H9 (cell line): ENCODE data around the gene SMARCE1. TPM values are rescaled to one million over a fixed set of nuclear protein-coding genes. Genes with fewer than 3 reads are reported as not detected.

Source experiments
- DNase-seq: peaks from one replicate; pipeline ENCODE4 v3.0.0-alpha.2; 2017
- H2AFZ ChIP-seq: one replicate; pipeline ENCODE4 v1.6.1; 2013; ENCODE audit warnings: mild to moderate bottlenecking, low read length, control low read depth, moderate library complexity
- H2AK5ac ChIP-seq: 2 replicates; pipeline ENCODE4 v1.6.1; 2013; ENCODE audit warnings: low read length, control low read depth, mixed read lengths; ENCODE audit not compliant: insufficient read length
- H2BK120ac ChIP-seq: one replicate; pipeline ENCODE4 v1.6.1; 2013; ENCODE audit warnings: low read depth, mild to moderate bottlenecking, low read length, control low read depth, inconsistent platforms; ENCODE audit not compliant: poor library complexity, severe bottlenecking
- H2BK12ac ChIP-seq: 2 replicates; pipeline ENCODE4 v1.6.1; 2013; ENCODE audit warnings: low read length, control low read depth, mixed read lengths, low read depth; ENCODE audit not compliant: insufficient read length
- H2BK15ac ChIP-seq: 2 replicates; pipeline ENCODE4 v1.6.1; 2013; ENCODE audit warnings: low read depth, low read length, control low read depth
- H2BK20ac ChIP-seq: one replicate; pipeline ENCODE4 v1.6.1; 2013; ENCODE audit warnings: low read depth, mild to moderate bottlenecking, low read length, control low read depth, inconsistent platforms; ENCODE audit not compliant: poor library complexity, severe bottlenecking
- H2BK5ac ChIP-seq: 2 replicates; pipeline ENCODE4 v1.6.1; 2013; ENCODE audit warnings: low read length, control low read depth, mixed read lengths; ENCODE audit not compliant: insufficient read length
- H3K14ac ChIP-seq: 2 replicates; pipeline ENCODE4 v1.6.1; 2013; ENCODE audit warnings: low read length, control low read depth; ENCODE audit not compliant: insufficient read depth
- H3K18ac ChIP-seq: 2 replicates; pipeline ENCODE4 v1.6.1; 2013; ENCODE audit warnings: low read depth, mild to moderate bottlenecking, mixed read lengths, low read length, control low read depth; ENCODE audit not compliant: insufficient read length
- H3K23ac ChIP-seq: 2 replicates; pipeline ENCODE4 v1.6.1; 2013; ENCODE audit warnings: low read length, control low read depth, mixed read lengths, low read depth; ENCODE audit not compliant: insufficient read length
- H3K23me2 ChIP-seq: 2 replicates; pipeline ENCODE4 v1.6.1; 2013; ENCODE audit warnings: low read depth, mild to moderate bottlenecking, mixed read lengths, low read length, control low read depth; ENCODE audit not compliant: insufficient read length, poor library complexity, severe bottlenecking
- H3K27ac ChIP-seq: 2 replicates; pipeline ENCODE4 v1.5.1; 2013; ENCODE audit warnings: low read length, control low read depth, mixed read lengths, low read depth; ENCODE audit not compliant: insufficient read length
- H3K27me3 ChIP-seq: 2 replicates; pipeline ENCODE4 v1.6.1; 2013; ENCODE audit warnings: low read length, control low read depth, inconsistent platforms; ENCODE audit not compliant: insufficient read depth
- H3K4ac ChIP-seq: 2 replicates; pipeline ENCODE4 v1.6.1; 2013; ENCODE audit warnings: low read depth, mild to moderate bottlenecking, control low read depth, inconsistent platforms, low read length, moderate library complexity
- H3K4me1 ChIP-seq: 2 replicates; pipeline ENCODE4 v1.6.1; 2013; ENCODE audit warnings: low read length, control low read depth, inconsistent platforms; ENCODE audit not compliant: insufficient read depth
- H3K4me2 ChIP-seq: 2 replicates; pipeline ENCODE4 v1.6.1; 2013; ENCODE audit warnings: low read length, control low read depth, mixed read lengths; ENCODE audit not compliant: insufficient read length, insufficient read depth
- H3K56ac ChIP-seq: 2 replicates; pipeline ENCODE4 v1.6.1; 2013; ENCODE audit warnings: low read depth, mild to moderate bottlenecking, mixed read lengths, low read length, control low read depth; ENCODE audit not compliant: insufficient read length
- H3K79me1 ChIP-seq: 2 replicates; pipeline ENCODE4 v1.6.1; 2013; ENCODE audit warnings: low read depth, mild to moderate bottlenecking, moderate library complexity, low read length, control low read depth, inconsistent platforms; ENCODE audit not compliant: insufficient read depth, poor library complexity, severe bottlenecking
- H3K79me2 ChIP-seq: 2 replicates; pipeline ENCODE4 v1.6.1; 2013; ENCODE audit warnings: low read length, control low read depth, inconsistent platforms; ENCODE audit not compliant: insufficient read depth
- H3K9ac ChIP-seq: 2 replicates; pipeline ENCODE4 v1.6.1; 2013; ENCODE audit warnings: low read length, control low read depth, mixed read lengths; ENCODE audit not compliant: insufficient read length; ENCODE audit errors: extremely low read depth
- H3K9me3 ChIP-seq: one replicate; pipeline ENCODE4 v1.6.1; 2013; ENCODE audit warnings: low read depth, low read length, inconsistent platforms; ENCODE audit not compliant: control insufficient read depth
- H3T11ph ChIP-seq: one replicate; pipeline ENCODE4 v1.6.1; 2013; ENCODE audit warnings: mild to moderate bottlenecking, low read length, control low read depth, inconsistent platforms
- H4K20me1 ChIP-seq: one replicate; pipeline ENCODE4 v1.6.1; 2013; ENCODE audit not compliant: control insufficient read depth, insufficient read length, insufficient read depth
- H4K5ac ChIP-seq: 2 replicates; pipeline ENCODE4 v1.6.1; 2013; ENCODE audit warnings: low read depth, mild to moderate bottlenecking, mixed read lengths, low read length, control low read depth; ENCODE audit not compliant: insufficient read length
- H4K8ac ChIP-seq: replicated peaks from 2 replicates; pipeline ENCODE4 v1.6.1; 2013; ENCODE audit warnings: low read length, control low read depth, mixed read lengths, low read depth; ENCODE audit not compliant: insufficient read length
- H4K91ac ChIP-seq: 2 replicates; pipeline ENCODE4 v1.6.1; 2013; ENCODE audit warnings: low read depth, mild to moderate bottlenecking, moderate library complexity, mixed read lengths, low read length, control low read depth; ENCODE audit not compliant: insufficient read length
- H3K27ac Mint-ChIP-seq, 3 experiments: 2 replicates in 2 of 3; 3 replicates in 1 of 3; pipeline ENCODE4 v1.8.0; 2020 to 2021; ENCODE audit warnings: mixed read lengths in 3 of 3, mild to moderate bottlenecking in 1 of 3, moderate library complexity in 1 of 3
- H3K27me3 Mint-ChIP-seq: 2 replicates; pipeline ENCODE4 v1.8.0; 2021; ENCODE audit warnings: low read depth, mild to moderate bottlenecking, moderate library complexity, mixed read lengths
- H3K36me3 Mint-ChIP-seq, 3 experiments: 2 replicates in 2 of 3; 3 replicates in 1 of 3; pipeline ENCODE4 v1.8.0; 2020 to 2021; ENCODE audit warnings: low read depth in 3 of 3, mixed read lengths in 3 of 3; ENCODE audit not compliant: insufficient read depth in 1 of 3
- H3K4me1 Mint-ChIP-seq, 2 experiments: 2 replicates each; pipeline ENCODE4 v1.8.0; 2020; ENCODE audit warnings: mixed read lengths in 2 of 2
- H3K4me3 Mint-ChIP-seq, 2 experiments: 2 replicates in 1 of 2; 3 replicates in 1 of 2; pipeline ENCODE4 v1.8.0; 2020 to 2021; ENCODE audit warnings: mild to moderate bottlenecking in 2 of 2, mixed read lengths in 2 of 2, moderate library complexity in 1 of 2
- H3K9me3 Mint-ChIP-seq, 2 experiments: 2 replicates in 1 of 2; 3 replicates in 1 of 2; pipeline ENCODE4 v1.8.0; 2020; ENCODE audit warnings: mild to moderate bottlenecking in 2 of 2, mixed read lengths in 2 of 2, moderate library complexity in 1 of 2
- WGBS: extraction: QIAGEN DNeasy Blood & Tissue Kit; methylation state at CpG from one replicate; pipeline ENCODE4 v1.1.7; 2013; ENCODE audit warnings: missing lambda C conversion rate, low lambda C conversion rate, mixed read lengths; ENCODE audit not compliant: insufficient read length; ENCODE audit errors: extremely low coverage; 5-methylcytosine and 5-hydroxymethylcytosine counted together
- total RNA-seq: library from RNA; stranded (reverse); gene quantifications from 2 replicates; pipeline ENCODE4 v1.2.1, GENCODE V29; 2021
- TF ChIP-seq, protein P1 (sequence below): fragments of 200-600 bp; sonication (generic); conservative IDR thresholded peaks from 3 replicates; pipeline ENCODE4 v1.8.0; 2021; ENCODE audit warnings: antibody characterized with exemption, mild to moderate bottlenecking

Gene SMARCE1
- total RNA-seq, 1 experiment from 2014 or later: 122 TPM

DNA sequence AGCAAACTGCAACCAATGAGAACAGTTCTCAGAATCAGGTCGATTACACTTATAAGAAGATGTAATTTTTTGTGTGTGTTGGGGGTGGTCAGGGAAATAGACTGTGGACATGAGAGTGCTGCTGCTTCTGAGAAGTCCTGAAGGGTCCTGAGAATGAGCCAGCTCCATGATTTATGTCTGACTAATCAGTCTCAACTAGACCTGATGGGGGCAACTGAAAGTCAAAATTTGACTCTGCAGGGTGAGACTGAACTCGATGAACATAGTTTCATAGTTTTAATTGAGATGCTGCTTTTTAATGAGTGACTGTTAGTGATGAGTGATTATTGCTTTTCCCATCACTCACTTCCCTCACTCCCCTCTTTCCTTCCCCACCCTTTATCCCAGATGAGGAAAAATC lies 37.3 kb downstream of the SMARCE1 start:
- H3K9me3 ChIP-seq: no peaks in the 10 kb centered on the region
- H2AK5ac ChIP-seq: no peak overlapping the region
- H3T11ph ChIP-seq: no peak overlapping the region
- no peak overlapping the region for H2BK20ac ChIP-seq
- no peaks in the 10 kb centered on the region for H3K79me2 ChIP-seq
- no peak overlapping the region for H4K8ac ChIP-seq
- Mint-ChIP-seq H3K36me3 (no peaks in the 10 kb centered on the region), H3K27ac (no peak overlapping the region), H3K27me3 (peaks cover 16% of the 10 kb centered on the region), H3K4me3 (no peak overlapping the region), H3K4me1 (peaks cover 17 to 21% of the 10 kb centered on the region in 2 experiments), H3K9me3 (no peaks in the 10 kb centered on the region)
- no peaks in the 10 kb centered on the region for H3K27me3 ChIP-seq
- no peak overlapping the region for H3K18ac ChIP-seq
- H4K91ac ChIP-seq: no peak overlapping the region
- no peak overlapping the region for H3K23ac ChIP-seq
- H3K27ac ChIP-seq: no peak overlapping the region
- H2BK120ac ChIP-seq: no peak overlapping the region
- no peak for DNase-seq
- WGBS: no CpG with 5 or more reads among the region's 2 CpGs
- H2BK5ac ChIP-seq: no peak overlapping the region
- H3K9ac ChIP-seq: no peak overlapping the region
- H3K4me1 ChIP-seq: peaks cover 5% of the 10 kb centered on the region; the same call in 1 of the 2 replicates
- H3K56ac ChIP-seq: no peak overlapping the region
- H2BK12ac ChIP-seq: no peak overlapping the region
- H4K20me1 ChIP-seq: no peaks in the 10 kb centered on the region
- no peaks in the 10 kb centered on the region for H3K23me2 ChIP-seq
- no peak overlapping the region for H4K5ac ChIP-seq
- H3K14ac ChIP-seq: no peak overlapping the region
- no peak overlapping the region for H2AFZ ChIP-seq
- H3K4me2 ChIP-seq: no peak overlapping the region
- no peaks in the 10 kb centered on the region for H3K79me1 ChIP-seq
- H3K4ac ChIP-seq: no peak overlapping the region
- no peak overlapping the region for H2BK15ac ChIP-seq
- TF ChIP-seq, protein P1, sequence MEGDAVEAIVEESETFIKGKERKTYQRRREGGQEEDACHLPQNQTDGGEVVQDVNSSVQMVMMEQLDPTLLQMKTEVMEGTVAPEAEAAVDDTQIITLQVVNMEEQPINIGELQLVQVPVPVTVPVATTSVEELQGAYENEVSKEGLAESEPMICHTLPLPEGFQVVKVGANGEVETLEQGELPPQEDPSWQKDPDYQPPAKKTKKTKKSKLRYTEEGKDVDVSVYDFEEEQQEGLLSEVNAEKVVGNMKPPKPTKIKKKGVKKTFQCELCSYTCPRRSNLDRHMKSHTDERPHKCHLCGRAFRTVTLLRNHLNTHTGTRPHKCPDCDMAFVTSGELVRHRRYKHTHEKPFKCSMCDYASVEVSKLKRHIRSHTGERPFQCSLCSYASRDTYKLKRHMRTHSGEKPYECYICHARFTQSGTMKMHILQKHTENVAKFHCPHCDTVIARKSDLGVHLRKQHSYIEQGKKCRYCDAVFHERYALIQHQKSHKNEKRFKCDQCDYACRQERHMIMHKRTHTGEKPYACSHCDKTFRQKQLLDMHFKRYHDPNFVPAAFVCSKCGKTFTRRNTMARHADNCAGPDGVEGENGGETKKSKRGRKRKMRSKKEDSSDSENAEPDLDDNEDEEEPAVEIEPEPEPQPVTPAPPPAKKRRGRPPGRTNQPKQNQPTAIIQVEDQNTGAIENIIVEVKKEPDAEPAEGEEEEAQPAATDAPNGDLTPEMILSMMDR: no peak
